Effector memory CD4-positive, alpha-beta T cell (primary cell): ENCODE measurements around the gene ZNF292.

Source experiments
- DNase-seq, 3 donors: peaks; one replicate each; pipeline ENCODE4 v3.0.0-alpha.2; 2020
- H3K27ac ChIP-seq: 2 replicates; pipeline ENCODE4 v1.7.0; 2013; ENCODE audit warnings: mild to moderate bottlenecking, low read length, moderate library complexity; ENCODE audit not compliant: insufficient read depth, poor library complexity, severe bottlenecking
- H3K27me3 ChIP-seq: replicated peaks from 2 replicates; pipeline ENCODE4 v1.7.0; 2013; ENCODE audit warnings: mild to moderate bottlenecking, low read length; ENCODE audit not compliant: insufficient read depth, control insufficient read depth, poor library complexity, severe bottlenecking
- H3K36me3 ChIP-seq: 2 replicates; pipeline ENCODE4 v1.7.0; 2013; ENCODE audit warnings: mild to moderate bottlenecking, low read length, moderate library complexity; ENCODE audit not compliant: control insufficient read depth, insufficient read depth
- H3K4me1 ChIP-seq: 2 replicates; pipeline ENCODE4 v1.7.0; 2013; ENCODE audit warnings: low read length, mild to moderate bottlenecking; ENCODE audit not compliant: control insufficient read depth, insufficient read depth, poor library complexity, severe bottlenecking
- H3K4me3 ChIP-seq: 2 replicates; pipeline ENCODE4 v1.7.0; 2013; ENCODE audit warnings: low read length, low read depth, mild to moderate bottlenecking; ENCODE audit not compliant: insufficient read depth, poor library complexity, severe bottlenecking
- H3K9me3 ChIP-seq: 2 replicates; pipeline ENCODE4 v1.7.0; 2013; ENCODE audit warnings: mild to moderate bottlenecking, low read length, moderate library complexity; ENCODE audit not compliant: control insufficient read depth
- total RNA-seq, 3 donors: gene quantifications; one replicate each; lab custom pipeline; 2026; lab: John Stamatoyannopoulos, UW

The ZNF292 gene
- 172 to 204 (median 201) reads per million in 3 donors for total RNA-seq

GRCh38 chr6:87154993-87155841 lies at the start of gene ZNF292:
ZNF292 (plus strand) TSS chr6:87155565; CDS start chr6:87155592, 27 bp downstream.
- peak within 1 kb of the TSS; percentile 85 for H3K4me3 ChIP-seq
- no peaks in the 10 kb centered on the region for H3K36me3 ChIP-seq
- peak; percentile 87 to 93 (median 91) for DNase-seq
- peaks cover 22% of the 10 kb centered on the region for H3K4me1 ChIP-seq
- H3K27me3 ChIP-seq: no peaks in the 10 kb centered on the region
- no peaks in the 10 kb centered on the region for H3K9me3 ChIP-seq
- H3K27ac ChIP-seq: peak within 1 kb of the TSS; percentile 94

- no peaks in the 10 kb centered on the region for H3K36me3 ChIP-seq
- no peaks in the 10 kb centered on the region for H3K27me3 ChIP-seq
- DNase-seq: no peak
- no peaks in the 10 kb centered on the region for H3K4me1 ChIP-seq
- H3K9me3 ChIP-seq: no peaks in the 10 kb centered on the region
- no peak overlapping the region for H3K4me3 ChIP-seq
- H3K27ac ChIP-seq: no peak overlapping the region
Measured at GRCh38 chr6:87105823-87106222, 49.5 kb upstream of the ZNF292 start.

GRCh38 chr6:87110636-87111035 lies 44.7 kb upstream of the ZNF292 start:
- Histone ChIP-seq H3K27me3 (no peaks in the 10 kb centered on the region), H3K4me1 (no peaks in the 10 kb centered on the region), H3K9me3 (no peaks in the 10 kb centered on the region), H3K36me3 (no peaks in the 10 kb centered on the region), H3K27ac (no peak overlapping the region), H3K4me3 (no peak overlapping the region)
- no peak for DNase-seq

- H3K4me1 ChIP-seq: no peaks in the 10 kb centered on the region
- H3K36me3 ChIP-seq: no peaks in the 10 kb centered on the region
- no peaks in the 10 kb centered on the region for H3K9me3 ChIP-seq
- H3K27me3 ChIP-seq: no peaks in the 10 kb centered on the region
- DNase-seq: no peak
- H3K4me3 ChIP-seq: no peak overlapping the region
- H3K27ac ChIP-seq: no peak overlapping the region
Measured at GRCh38 chr6:87115402-87116135, 39.8 kb upstream of the ZNF292 start.

- no peak for DNase-seq
- Histone ChIP-seq H3K27me3 (no peaks in the 10 kb centered on the region), H3K36me3 (no peaks in the 10 kb centered on the region), H3K9me3 (no peaks in the 10 kb centered on the region), H3K27ac (no peak overlapping the region), H3K4me3 (no peak overlapping the region), H3K4me1 (no peaks in the 10 kb centered on the region)
Measured at GRCh38 chr6:87116922-87117321, 38.4 kb upstream of the ZNF292 start.

DNA sequence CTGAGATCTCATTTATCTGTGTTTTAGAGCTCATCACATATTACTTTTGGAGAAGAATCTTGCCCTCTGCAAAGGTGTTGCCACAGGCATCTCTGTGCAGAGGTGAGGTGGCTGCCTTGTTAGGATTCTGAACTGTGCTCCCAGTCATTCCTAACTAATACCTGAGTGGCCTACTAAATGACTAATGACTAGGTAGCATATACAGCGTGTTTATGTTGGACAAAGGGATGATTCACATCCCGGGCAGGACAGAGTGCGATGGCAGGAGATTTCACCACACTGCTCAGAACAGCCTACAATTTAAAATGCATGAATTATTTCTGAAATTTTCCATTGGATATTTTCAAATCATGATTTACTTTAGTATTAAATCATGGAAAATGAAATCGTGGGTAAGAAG lies 37.3 kb upstream of the ZNF292 start:
- no peak overlapping the region for H3K27ac ChIP-seq
- H3K4me3 ChIP-seq: no peak overlapping the region
- no peak for DNase-seq
- H3K9me3 ChIP-seq: no peaks in the 10 kb centered on the region
- H3K27me3 ChIP-seq: no peaks in the 10 kb centered on the region
- H3K4me1 ChIP-seq: no peaks in the 10 kb centered on the region
- H3K36me3 ChIP-seq: no peaks in the 10 kb centered on the region

DNA sequence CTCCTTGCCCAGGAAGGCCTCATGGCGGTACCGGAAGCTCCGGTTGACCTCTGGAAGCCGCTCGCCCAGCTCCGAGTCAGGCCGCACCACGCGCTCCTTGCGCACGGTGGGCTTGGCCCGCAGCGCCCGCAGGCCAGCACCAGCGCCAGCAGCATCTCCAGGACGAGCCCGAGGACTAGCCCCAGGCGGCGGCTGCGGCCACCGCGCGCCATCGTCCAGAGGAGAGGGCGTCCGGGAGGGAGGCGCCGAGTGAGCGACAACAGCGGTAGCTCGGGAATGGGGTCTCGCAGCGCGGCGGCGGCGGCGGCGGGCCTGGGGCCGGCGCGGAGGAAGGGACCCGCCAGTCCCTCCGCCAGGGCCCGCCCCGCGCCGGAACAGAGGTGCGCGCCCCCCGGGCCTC lies 32.9 kb upstream of the ZNF292 start:
- Histone ChIP-seq H3K9me3 (no peaks in the 10 kb centered on the region), H3K36me3 (no peaks in the 10 kb centered on the region), H3K27me3 (no peaks in the 10 kb centered on the region), H3K4me1 (no peaks in the 10 kb centered on the region), H3K4me3 (no peak overlapping the region), H3K27ac (no peak overlapping the region)
- no peak for DNase-seq

DNA sequence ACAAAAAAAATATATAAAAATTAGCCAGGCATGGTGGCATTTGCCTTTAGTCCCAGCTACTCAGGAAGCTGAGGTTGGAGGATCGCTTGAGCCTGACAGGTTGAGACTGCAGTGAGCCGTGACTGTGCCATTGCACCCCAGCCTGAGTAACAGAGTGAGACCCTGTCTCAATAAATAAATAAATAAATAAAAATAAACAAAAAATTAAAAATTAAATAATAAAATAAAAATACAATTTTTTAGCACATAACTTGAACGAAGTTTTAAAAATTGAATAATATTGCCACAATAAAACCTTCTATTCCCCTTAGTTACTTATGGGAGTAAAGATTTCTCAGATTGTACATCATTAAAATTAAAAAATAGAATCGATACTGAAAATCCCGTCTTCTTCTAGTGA lies 31.3 kb upstream of the ZNF292 start:
- Histone ChIP-seq H3K4me3 (no peak overlapping the region), H3K9me3 (no peaks in the 10 kb centered on the region), H3K27ac (no peak overlapping the region), H3K4me1 (no peaks in the 10 kb centered on the region), H3K36me3 (no peaks in the 10 kb centered on the region), H3K27me3 (no peaks in the 10 kb centered on the region)
- no peak for DNase-seq

DNA sequence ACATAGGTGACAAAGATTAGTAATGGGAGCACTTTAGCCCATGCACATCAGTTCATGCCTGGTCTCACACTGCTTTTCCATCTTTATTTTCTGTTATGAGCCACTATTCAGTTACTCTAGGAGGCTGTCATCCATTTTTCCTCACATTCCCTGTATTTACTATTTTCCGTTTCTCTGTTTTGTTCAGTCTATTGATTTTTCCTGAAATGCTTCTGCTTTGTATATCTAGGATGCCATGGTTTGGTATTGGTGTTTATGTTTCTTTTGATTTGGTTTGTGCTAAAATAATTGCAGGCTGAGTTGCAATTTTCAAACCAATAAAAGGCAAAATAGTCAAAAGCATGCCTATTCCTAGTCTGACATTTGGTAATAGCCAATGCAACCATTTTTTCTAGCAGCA lies 28.9 kb upstream of the ZNF292 start:
- DNase-seq: no peak
- Histone ChIP-seq H3K36me3 (no peaks in the 10 kb centered on the region), H3K4me3 (no peak overlapping the region), H3K9me3 (no peaks in the 10 kb centered on the region), H3K27ac (no peak overlapping the region), H3K4me1 (no peaks in the 10 kb centered on the region), H3K27me3 (no peaks in the 10 kb centered on the region)

GRCh38 chr6:87127737-87128136 lies 27.6 kb upstream of the ZNF292 start:
- Histone ChIP-seq H3K36me3 (no peaks in the 10 kb centered on the region), H3K9me3 (no peaks in the 10 kb centered on the region), H3K27me3 (no peaks in the 10 kb centered on the region), H3K27ac (no peak overlapping the region), H3K4me1 (no peaks in the 10 kb centered on the region), H3K4me3 (no peak overlapping the region)
- DNase-seq: no peak
